Measurements from ENCODE around the gene ASF1A. TPM values are rescaled to one million over a fixed set of nuclear protein-coding genes. Genes with fewer than 3 reads are reported as not detected.

The ASF1A gene
- total and polyA plus RNA-seq, 10 of the 15 experiments (the other 5 are each of a cell fraction or from before 2014, with no cell fraction given), result 23.7 to 103 (median 31.5) TPM

GRCh38 chr6:118905084-118905483 lies 11.1 kb downstream of the ASF1A start (continued):
- TF ChIP-seq ZNF687 (IDR thresholded peaks at IDR 0.05), result no peak
- TF ChIP-seq SP1 (IDR thresholded peaks at IDR 0.05; ENCODE audit: low read depth, low read length), result no peak
- no peak for TF ChIP-seq RBBP5 (conservative IDR thresholded peaks at IDR 0.05)

- H3K4me2 ChIP-seq (ENCODE audit: control insufficient read depth, insufficient read depth), result no peak overlapping the region
- ChIA-PET CTCF (interaction anchor here (1.0 to 3.4 kb wide), 2 partner anchors 9 to 340 kb away, joined by 3 to 15 read pairs; no protein-coding TSS in a partner anchor), SMC1A (ENCODE audit: uncharacterized antibody, unreplicated experiment) (no interaction called here), RAD21 (ENCODE audit: unreplicated experiment) (interaction anchor here (0.6 kb wide), 1 partner anchor 432 kb away, joined by 3 read pairs; no protein-coding TSS in a partner anchor), POLR2A (interaction anchor here (1.8 to 2.0 kb wide), 2 partner anchors 9 to 11 kb away, joined by 5 to 8 read pairs; no protein-coding TSS in a partner anchor)
- DNase-seq (ENCODE audit: low read depth, low spot score) (no peak), ATAC-seq (no peak), FAIRE-seq (no peak)
- intact Hi-C loops (cut with micrococcal nuclease; ENCODE audit: unreplicated experiment) (no loop called here), in situ Hi-C loops (cut with MboI) (no loop called here)
- H3K9me3 ChIP-seq (replicated peaks; ENCODE audit: control insufficient read depth, insufficient read depth, low read length), result no peaks in the 10 kb centered on the region
- no TSS peak for BruUV-seq (replicated peaks)
- H3K27ac ChIP-seq (ENCODE audit: control insufficient read depth, insufficient read depth), result no peak overlapping the region
- peaks cover 8% of the 10 kb centered on the region for H3K79me2 ChIP-seq (ENCODE audit: control insufficient read depth, insufficient read depth, low read length)
- no peak overlapping the region for H3K4me3 ChIP-seq
- no peaks in the 10 kb centered on the region for H3K4me1 ChIP-seq (ENCODE audit: control insufficient read depth, insufficient read depth, low read length)
- H2AFZ ChIP-seq (ENCODE audit: control insufficient read depth, low read depth, low read length), result no peak overlapping the region
- no peaks in the 10 kb centered on the region for H3K27me3 ChIP-seq (replicated peaks in 1 of 2; ENCODE audit: control insufficient read depth in 2 of 2, insufficient read depth in 2 of 2, low read length in 1 of 2)
- H3K9ac ChIP-seq (ENCODE audit: control insufficient read depth, insufficient read depth, low read length), result no peak overlapping the region
- H4K20me1 ChIP-seq (ENCODE audit: control insufficient read depth, insufficient read depth), result no peaks in the 10 kb centered on the region
- WGBS (ENCODE audit: insufficient coverage, insufficient replicate concordance, low lambda C conversion rate, missing lambda C conversion rate), result 98% methylated on average over 4 of the region's 4 CpGs
- H3K36me3 ChIP-seq (ENCODE audit: control insufficient read depth in 2 of 2, insufficient read depth in 2 of 2, low read length in 1 of 2), result peaks cover 5 to 25% of the 10 kb centered on the region in 2 experiments; a peak in 3 of 4 replicates
- TF ChIP-seq PAX8 (IDR thresholded peaks at IDR 0.05), result no peak
- TF ChIP-seq CREM (IDR thresholded peaks at IDR 0.05; ENCODE audit: low read depth), result no peak
- no peak for TF ChIP-seq IRF5 (IDR thresholded peaks at IDR 0.05; ENCODE audit: borderline replicate concordance)
- no peak for TF ChIP-seq CTCF (IDR thresholded peaks at IDR 0.05 in 2 of 3, conservative IDR thresholded peaks at IDR 0.05 in 1 of 3; ENCODE audit: control insufficient read depth in 2 of 3, extremely low read depth in 1 of 3, insufficient read depth in 1 of 3, low read depth in 3 of 3, low read length in 3 of 3)
- no peak for TF ChIP-seq TAF1 (IDR thresholded peaks at IDR 0.05; ENCODE audit: borderline replicate concordance, low read depth, low read length)
- TF ChIP-seq MEF2A (IDR thresholded peaks at IDR 0.05; ENCODE audit: insufficient read depth, low read depth, low read length), result no peak
- no peak for TF ChIP-seq MAX (IDR thresholded peaks at IDR 0.05; ENCODE audit: low read depth, low read length)
- TF ChIP-seq FOS (IDR thresholded peaks at IDR 0.05; ENCODE audit: borderline replicate concordance, extremely low read depth, insufficient read length), result no peak
- TF ChIP-seq FOXK2 (IDR thresholded peaks at IDR 0.05), result no peak
- no peak for TF ChIP-seq NFYB (IDR thresholded peaks at IDR 0.05; ENCODE audit: insufficient read depth, low read depth, low read length)
- TF ChIP-seq BHLHE40 (IDR thresholded peaks at IDR 0.05; ENCODE audit: borderline replicate concordance in 1 of 2, low read depth in 2 of 2, low read length in 1 of 2), result no peak
- no peak for TF ChIP-seq HDAC2 (IDR thresholded peaks at IDR 0.05)
- no peak for TF ChIP-seq RELA (IDR thresholded peaks at IDR 0.05; ENCODE audit: borderline replicate concordance, partially characterized antibody)
- no peak for TF ChIP-seq IRF4 (IDR thresholded peaks at IDR 0.05; ENCODE audit: low read depth, low read length)
Observed at GRCh38 chr6:118905851-118906250, 11.9 kb downstream of the ASF1A start.

All from GM12878 (cell line).